NCI-H69 (cell line): Measurements from ENCODE around the gene FAM111B.
A peak's percentile ranks its signal among the peaks of the same experiment; 100 is the strongest.
"Not testable (repeated sequence)": the region's sequence is repeated elsewhere in the genome, so short reads cannot be mapped to it uniquely, and the experiment has no call there.

Experiments
- DNase-seq: peaks from one replicate; lab custom pipeline; 2025; lab: John Stamatoyannopoulos, UW

The FAM111B gene

DNA sequence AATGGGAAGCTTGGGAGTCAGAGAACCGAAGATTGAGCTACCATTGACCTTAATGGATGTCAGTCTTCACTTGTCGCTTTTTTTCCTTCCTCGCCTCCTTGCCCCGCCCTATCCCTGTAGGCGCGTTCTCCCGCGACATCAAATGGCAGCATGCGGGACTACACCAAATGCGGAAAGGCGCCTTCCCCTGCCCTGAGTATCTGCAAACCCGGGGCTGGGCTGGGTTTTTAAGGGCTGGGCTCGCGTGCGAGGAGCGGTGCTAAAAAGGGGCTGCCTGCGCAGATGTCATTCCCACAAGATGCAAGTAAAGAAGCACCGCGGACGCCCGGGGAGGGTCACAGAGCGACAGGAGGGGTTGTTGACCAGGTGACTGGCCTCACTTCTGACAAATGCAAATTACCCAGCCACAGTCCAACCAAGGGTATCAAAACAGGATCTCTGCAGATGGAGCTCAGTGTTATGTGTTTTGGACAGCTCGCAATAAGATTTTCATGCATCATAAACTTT is 4.7 kb upstream of the FAM111B start:
- no peak for DNase-seq

DNA sequence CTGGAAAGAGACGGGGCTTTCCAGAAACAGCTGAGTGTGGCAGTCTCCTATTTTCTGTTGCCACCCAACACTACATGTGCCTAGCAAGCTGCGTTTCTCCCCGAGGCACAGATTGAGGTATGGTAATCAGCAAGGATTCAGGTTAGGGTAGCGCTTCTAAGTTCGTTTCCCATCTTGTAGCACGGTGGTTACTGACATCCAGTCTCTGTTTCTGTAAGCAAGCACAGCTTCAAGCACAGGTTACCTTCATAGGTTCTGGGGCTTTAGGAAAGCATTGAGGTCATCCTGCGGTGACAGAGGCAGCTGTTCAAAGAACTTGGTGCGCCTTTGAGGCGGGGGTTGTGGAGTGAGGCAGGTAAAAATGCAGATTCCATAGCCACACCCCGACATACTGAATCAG is 684 bp downstream of the FAM111B start:
- peak; percentile 74 for DNase-seq

DNA sequence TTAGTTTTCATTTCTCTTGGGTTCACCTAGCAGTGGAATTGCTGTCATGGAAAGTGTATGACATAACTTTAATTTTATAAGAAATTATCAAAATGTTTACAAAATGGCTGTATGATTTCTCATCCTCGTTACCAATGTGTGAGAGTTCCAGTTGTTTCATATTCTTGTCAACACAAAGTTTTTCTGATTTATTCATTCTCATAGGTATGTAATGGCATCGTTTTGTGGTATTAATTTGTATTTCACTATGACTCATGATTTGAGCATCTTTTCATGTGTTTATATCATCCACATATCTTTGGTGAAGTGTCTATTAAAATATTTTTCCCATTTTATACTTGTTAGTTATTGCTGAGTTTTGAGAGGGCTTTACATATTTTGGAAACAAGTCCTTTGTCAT is 5.5 kb downstream of the FAM111B start:
- DNase-seq = no peak

DNA sequence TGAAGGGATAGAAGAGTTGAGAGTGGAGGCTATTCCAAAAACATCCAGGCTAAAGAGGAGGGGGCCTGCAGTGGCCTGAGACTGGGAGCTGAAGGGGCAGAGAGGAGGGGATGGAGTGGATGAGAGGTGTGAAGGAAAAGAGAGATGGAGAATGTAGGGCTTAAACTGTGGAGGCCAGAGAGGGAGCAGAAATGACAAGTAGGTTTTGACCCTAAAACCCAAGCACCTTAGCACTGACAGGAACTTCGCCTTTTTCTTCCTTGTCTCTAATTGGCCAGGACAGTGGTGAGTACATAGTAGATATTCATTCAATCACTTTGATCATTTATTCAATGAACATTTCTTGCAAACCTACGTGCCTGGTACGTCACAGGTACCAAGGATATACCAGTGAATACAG is 7.3 kb downstream of the FAM111B start:
- DNase-seq = no peak

DNA sequence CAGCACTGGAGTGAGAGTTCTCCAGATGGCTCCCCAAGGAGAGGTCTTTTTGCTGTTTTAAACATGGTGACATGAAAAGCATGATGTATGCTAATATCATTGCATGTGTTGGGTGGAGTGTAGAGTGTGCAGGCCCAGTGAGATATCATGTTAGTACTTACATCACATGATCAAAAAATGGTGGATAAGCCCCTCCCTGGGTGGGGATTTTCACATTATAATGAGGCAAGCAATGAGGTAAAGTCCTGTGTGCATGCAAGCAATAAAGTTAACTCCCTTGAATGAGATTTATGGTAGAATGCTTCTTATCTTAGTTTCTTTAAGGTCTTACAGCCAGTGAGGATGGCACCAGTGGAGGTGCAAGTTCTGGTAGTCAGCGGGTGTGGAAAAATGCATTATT is 8.5 kb downstream of the FAM111B start:
- no peak for DNase-seq

DNA sequence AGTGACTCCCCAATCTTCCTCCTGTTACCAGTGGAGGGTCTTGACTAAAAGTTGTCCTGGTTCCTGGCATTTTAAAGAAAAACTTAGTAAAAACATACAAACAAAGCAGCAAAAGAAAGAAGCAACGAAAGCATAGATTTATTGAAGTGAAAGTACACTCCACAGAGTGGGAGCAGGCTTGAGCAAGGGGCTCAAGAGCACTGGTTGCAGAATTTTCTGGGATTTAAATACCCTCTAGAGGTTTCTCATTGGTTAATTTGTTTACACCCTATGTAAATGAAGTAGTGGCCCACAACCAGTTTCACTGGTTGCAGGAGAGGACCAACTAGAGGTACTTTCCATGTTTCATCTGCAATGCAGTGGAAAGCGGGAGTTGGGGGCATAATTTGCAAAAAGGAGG is 10.7 kb downstream of the FAM111B start:
- no peak for DNase-seq

DNA sequence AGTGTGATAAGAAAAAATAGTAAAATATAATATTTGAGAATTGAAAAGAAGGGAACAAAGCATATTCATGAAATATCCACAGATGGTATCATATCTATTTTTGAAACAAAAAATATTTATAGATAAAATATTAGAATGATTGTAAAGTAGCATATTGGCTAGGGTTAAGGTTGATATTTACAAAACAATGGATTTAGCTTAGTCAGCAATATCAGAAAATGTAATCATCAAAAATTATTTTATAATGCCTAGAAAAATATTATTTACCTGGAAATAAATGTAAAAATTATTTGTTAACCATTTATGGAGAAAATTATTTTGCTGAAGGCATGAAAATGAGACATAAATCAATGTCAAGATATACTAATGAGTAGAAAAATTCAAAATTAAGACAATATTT is 12.8 kb downstream of the FAM111B start:
- DNase-seq = no peak

DNA sequence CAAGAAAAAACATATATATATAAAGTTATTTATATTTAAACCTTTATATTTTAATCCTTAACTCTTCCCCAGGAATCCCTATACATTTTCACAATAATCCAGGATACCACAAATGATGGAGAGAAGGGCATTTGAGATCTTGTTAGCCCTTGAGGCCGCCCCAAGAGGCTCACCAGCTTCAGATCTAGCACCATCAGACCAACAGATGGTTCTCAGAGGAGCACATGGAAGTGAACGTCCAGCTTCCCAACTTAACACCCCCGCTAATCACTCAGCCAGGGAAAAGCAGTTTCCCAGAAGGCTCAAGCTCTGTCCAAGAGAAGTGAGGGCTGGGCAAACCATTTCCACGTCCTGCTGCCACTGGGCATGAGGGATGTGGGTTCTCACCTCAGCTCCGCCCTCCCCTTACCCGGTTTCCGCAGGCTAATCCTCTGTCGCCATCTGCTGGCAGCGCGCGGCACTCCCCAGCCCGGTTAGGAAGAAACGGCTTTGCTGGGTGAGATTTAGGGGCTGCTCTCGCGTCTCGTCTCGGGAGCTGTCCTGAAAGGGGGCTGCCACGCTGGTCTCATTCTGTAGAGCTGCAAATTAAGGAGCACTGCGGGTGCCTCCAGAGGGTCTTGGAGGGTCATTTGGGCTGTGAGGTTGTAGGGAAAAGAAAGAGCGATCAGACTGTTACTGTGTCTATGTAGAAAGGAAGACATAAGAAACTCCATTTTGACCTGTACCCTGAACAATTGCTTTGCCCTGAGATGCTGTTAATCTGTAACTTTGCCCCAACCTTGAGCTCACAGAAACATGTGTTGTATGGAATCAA is 28.8 kb downstream of the FAM111B start:
- peak; percentile 83 for DNase-seq

DNA sequence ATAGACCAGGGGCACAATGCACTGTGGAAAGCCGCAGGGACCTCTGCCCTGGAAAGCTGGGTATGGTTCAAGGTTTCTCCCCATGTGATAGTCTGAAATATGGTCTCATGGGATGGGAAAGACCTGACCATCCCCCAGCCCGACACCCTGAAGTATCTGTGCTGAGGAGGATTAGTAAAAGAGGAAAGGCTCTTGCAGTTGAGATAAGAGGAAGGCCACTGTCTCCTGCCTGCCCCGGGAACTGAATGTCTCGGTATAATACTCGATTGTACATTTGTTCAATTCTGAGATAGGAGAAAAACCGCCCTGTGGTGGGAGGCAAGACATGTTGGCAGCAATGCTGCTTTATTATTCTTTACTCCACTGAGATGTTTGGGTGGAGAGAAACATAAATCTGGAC is 29.5 kb downstream of the FAM111B start:
- DNase-seq = not testable (repeated sequence)

DNA sequence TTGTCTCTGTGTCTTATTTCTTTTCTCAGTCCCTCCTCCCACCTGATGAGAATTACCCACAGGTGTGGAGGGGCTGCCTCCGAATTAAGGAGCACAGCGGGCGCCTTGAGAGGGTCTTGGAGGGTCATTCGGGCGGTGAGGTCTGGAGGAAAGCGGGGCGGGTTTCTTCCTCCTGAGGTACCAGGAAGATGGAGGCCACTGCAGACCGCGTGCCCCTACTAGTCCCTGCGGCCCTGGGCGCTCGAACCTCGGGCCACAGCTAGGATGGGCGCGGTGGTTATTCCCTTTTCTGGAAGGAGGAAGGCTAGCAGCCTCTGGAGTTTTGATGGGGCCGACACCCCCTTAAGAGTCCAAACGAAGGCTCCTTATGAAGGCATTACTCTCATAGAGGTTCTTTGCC is 30.2 kb downstream of the FAM111B start:
- DNase-seq = no peak

DNA sequence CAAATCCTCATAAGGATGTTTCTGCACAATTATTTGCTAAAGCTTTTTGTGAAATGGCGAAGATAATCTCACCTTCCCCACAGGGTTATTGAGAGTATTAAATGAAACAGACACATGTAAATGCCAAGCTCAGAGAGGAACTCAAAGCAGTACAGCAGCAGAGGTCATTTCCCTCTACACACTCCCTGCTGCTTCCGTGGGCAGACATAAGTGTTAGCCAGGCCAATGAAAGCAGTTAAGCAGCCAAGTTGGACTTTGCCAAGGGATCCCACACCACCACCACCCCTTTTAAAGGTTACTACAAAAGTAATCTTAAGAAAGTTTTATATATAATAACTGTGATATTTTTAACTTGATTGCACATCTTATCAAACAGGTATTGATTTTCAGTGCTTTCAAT is 31.6 kb downstream of the FAM111B start:
- no peak for DNase-seq

DNA sequence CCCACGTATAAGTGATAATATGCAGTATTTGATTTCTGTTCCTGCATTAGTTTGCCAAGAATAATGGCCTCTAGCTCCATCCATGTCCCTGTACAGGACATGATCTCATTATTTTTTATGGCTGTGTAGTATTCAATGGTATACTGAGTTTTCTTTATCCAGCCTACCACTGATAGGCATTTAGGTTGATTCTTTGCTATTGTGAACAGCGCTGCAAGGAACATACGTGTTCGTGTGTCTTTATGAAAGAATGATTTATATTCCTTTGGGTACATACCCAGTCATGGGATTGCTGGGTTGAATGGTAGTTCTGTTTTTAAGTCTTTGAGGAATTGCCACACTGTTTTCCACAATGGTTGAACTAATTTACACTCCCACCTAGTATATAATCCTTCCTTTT is 34.2 kb downstream of the FAM111B start:
- no peak for DNase-seq

DNA sequence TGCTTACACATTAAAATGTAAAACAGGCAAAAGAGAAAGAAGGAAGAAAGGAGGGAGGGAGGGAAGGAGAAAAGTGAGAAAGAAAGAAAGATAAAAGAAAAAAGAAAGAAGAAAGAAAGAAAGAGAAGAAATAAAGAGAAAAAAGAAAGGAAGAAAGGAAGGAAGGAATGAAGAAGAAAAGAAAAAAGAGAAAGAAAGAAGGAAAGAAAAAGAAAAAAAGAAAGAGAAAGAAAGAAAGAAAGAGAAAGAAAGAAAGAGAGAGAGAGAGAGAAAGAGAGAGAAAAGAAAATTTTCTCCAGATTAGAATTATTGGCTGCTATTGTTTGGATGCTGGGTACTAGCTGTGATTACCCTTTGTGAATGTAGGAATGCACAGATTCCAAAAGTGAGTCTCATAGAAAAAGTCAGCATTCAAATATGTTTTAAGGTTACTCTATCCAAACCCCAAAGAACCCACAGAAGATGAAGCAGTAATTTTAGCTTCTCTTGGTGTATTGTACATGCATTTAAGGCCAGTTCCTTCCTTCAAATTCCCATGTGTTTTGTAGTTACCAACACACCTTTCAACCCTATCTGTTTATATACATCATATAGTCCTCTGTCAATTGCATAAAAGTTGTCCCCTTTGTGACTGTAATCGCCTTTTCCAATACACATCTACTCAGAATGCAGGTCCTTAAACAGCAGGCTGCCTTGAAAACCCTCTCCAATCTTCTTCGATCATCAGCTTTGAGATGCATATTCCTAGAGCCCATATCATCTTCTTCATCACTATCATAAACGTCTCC is 34.8 kb downstream of the FAM111B start:
- DNase-seq = no peak

DNA sequence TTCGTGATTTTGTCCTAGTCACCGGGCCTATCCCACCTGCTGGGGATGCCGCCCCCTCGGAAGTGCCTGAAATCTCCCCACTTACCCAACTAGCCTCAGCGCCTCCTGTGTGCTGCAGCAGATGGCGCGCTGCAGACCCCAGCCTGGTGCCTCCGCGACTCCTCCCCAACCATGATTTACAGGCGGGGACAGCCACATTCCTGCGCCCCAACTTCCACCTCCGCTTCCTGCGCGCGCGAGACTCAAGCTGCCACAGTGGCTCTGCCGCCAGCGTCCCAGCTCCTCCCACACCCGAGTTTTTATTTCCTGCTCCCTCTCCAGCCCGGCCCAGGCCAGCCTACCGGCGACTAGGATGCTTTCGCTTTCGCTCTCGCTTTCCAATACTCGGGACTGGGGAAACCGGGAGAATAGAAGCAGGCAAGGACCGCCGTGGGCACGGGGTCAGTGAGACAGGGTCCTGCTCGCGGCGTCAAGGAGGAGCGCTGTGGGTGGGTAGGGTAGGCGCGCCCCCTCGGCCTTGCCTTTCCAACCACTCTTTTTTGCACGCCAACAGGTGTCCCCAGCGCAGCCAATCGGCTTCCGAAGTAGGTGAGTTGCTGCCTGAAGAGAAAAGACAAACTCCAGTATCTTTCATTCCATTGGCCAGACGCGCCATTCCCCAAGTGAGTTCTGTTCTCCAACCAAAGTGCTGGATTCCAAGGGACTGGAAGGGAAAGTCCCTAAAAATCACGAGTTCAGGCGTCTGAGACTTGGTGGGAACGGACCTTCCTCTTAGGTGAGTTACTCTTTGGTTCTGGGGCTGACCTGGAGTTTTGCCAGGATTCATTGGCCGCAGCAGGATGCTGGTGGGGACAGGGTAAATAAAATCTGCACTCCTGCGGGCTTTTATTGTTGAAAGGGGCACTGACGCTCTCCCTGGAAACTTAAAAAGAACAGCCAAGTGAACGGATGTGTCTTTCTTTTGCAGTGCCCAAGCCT is 35.8 kb downstream of the FAM111B start, which contains the start of gene FAM111A:
FAM111A (plus strand) TSS at position 327 of the 978 bp plus-strand sequence. CDS start 6,017 bp downstream, outside the sequence.
- peak; percentile 94 for DNase-seq

DNA sequence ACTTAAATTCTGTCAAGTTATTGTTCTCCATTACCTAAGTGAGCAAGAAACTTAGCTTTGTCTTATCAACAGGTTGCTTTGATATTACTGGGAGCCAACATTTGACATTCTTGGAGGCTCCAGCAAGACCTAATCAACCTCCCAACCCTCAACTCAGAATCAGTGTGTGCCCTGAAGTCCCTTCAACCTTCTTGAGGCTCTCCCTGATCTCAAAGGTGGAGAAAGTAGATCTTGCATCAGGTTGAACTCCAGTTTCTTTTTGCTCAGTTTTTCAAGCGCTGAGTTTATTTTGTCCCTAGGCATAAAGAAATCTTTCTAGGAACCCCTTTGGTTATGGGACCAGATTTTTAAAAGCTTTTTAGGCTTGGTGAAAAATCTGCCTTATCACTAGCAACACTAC is 37.1 kb downstream of the FAM111B start:
- DNase-seq = peak; percentile 6

DNA sequence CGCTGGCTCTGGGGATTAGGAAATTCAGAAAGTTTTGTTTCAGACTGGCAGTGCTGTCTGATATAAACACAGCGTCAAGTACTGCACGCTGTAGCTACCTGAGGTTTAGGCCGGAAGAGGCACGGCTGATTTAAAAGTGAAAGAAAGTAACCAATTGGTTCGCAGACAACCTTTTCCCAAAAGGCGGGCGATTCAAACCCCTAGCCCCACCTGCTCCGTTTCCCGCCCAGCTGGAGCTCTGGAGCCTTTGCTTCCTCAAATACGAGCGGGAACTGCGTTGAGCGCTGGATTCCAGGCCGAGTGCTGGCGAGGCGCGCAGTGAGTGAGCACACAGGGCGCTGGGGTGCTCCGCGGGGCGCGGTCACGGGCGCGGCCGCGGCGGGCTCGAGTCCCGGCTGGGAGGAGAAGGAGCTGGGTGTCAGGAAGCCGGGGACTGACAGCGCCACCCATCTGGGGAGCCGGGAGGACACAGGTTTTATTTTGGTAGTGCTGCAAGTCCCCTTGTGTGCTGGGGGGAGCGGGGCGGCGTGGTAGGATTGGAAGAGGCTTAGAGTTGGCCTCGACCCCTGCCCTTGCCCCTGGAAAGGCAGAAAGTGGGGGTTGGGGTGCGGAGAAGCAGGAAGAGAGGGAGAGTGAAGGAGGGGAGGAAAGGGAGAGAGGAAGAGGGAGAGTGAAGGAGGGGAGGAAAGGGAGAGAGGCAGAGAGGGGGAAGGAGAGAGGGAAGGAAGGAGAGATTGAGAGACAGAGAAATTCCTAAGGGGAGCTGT is 37.7 kb downstream of the FAM111B start:
- DNase-seq = peak; percentile 96

DNA sequence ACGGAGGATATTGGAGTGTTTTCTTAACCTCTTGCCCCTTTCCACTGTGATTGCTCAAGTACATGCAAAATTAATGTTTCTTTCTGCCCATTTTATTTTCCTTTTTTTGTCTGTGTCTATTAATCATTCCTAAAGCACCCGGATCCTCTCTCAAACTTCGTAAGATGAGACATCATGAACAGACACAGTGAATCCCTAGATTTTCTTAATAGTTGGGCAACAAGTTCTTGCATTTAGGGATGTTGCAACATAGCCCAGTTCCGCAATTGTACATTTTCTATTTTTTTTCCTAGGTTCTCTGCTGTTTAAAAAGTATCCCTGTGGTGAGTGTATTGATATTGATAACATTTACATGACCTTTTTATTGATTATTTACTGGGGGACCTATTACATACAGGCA is 38.5 kb downstream of the FAM111B start:
- no peak for DNase-seq

DNA sequence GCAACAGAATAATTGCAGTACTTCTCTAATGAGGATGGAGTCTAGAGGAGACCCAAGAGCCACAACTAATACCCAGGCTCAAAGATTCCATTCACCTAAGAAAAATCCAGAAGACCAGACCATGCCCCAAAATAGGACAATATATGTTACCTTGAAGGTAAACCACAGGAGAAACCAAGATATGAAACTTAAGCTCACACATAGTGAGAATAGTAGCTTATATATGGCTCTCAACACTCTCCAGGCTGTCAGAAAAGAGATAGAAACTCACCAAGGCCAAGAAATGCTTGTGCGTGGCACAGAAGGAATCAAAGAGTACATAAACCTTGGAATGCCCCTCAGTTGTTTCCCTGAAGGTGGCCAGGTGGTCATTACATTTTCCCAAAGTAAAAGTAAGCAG is 44.7 kb downstream of the FAM111B start:
- no peak for DNase-seq

DNA sequence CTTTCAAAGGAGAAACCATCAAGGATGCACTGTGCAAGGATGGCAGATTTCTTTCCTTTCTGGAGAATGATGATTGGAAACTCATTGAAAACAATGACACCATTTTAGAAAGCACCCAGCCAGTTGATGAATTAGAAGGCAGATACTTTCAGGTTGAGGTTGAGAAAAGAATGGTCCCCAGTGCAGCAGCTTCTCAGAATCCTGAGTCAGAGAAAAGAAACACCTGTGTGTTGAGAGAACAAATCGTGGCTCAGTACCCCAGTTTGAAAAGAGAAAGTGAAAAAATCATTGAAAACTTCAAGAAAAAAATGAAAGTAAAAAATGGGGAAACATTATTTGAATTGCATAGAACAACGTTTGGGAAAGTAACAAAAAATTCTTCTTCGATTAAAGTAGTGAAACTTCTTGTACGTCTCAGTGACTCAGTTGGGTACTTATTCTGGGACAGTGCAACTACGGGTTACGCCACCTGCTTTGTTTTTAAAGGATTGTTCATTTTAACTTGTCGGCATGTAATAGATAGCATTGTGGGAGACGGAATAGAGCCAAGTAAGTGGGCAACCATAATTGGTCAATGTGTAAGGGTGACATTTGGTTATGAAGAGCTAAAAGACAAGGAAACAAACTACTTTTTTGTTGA is 45.4 kb downstream of the FAM111B start:
- no peak for DNase-seq

DNA sequence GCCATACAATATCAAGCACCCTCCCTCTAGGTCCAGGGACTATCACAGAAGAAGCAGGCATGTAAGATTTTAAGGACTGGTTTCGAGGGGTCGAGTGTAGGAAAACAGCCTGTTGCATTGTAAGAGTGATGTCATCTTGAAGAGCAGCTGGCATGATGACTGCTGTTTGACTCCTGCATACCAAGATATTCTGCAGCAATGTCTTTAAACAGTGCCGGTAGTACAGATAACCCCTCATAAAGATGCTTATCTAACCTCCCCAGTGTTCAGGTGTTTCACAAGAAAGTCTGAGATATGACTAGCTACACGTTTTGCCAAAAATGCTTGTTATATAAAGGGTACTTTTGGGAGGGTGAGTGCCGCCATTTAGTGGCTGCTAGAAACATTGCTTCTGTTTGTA is 47.6 kb downstream of the FAM111B start:
- no peak for DNase-seq

DNA sequence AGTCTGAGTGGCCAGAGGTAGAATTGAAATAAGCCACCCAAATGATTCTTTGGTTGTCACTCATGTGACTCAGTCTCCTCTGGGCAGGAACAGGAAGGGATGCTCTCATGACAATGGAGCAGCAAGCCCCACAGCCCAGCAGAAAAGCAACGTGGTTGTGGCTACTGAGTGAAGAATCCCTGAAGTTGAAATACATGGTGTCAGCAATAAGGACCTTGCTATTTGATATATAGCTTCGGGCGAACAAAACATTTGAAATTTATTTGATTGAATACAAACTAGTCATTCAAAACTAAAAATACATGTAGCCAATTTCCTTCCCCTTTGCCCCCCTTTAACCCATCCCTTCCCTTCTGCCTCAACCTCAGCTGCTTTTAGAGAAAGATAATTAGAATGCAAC is 50.4 kb downstream of the FAM111B start:
- no peak for DNase-seq
